ENCODE results near the gene ARHGAP27. TPM values are rescaled to one million over a fixed set of nuclear protein-coding genes. Genes with fewer than 3 reads are reported as not detected.
"Not testable (repeated sequence)": the region's sequence is repeated elsewhere in the genome, so short reads cannot be mapped to it uniquely, and the experiment has no call there.

ARHGAP27 gene
- total and polyA plus RNA-seq, 2 of the 13 experiments (the other 11 are each of a cell fraction or from before 2014, with no cell fraction given) = 15.5 to 18.9 TPM

GRCh38 chr17:45461524-45462327 lies 29.1 kb upstream of the ARHGAP27 start:
- H3K27me3 ChIP-seq (ENCODE audit: control insufficient read depth in 1 of 2, insufficient read depth in 2 of 2, low read length in 2 of 2); intact Hi-C loops (cut with micrococcal nuclease; ENCODE audit: unreplicated experiment); POLR2A ChIA-PET; BruUV-seq (replicated peaks); H2AFZ ChIP-seq (ENCODE audit: low read length); H3K27ac ChIP-seq (ENCODE audit: extremely low read length, insufficient read depth, low read length); H3K79me2 ChIP-seq (ENCODE audit: insufficient read depth, low read length); in situ Hi-C loops (cut with HindIII; ENCODE audit: extremely low pct_ligation_motif_present, low pct_unique_long_range_greater_than_20kb); H3K9ac ChIP-seq (ENCODE audit: insufficient read depth, low read depth, low read length); CTCF ChIA-PET (ENCODE audit: low intra/inter-chr PET ratio, low total read pairs); H3K4me3 ChIP-seq (replicated peaks in 1 of 3; ENCODE audit: insufficient read depth in 1 of 3, low read depth in 2 of 3, low read length in 3 of 3); H3K9me3 ChIP-seq (ENCODE audit: low read length); H3K36me3 ChIP-seq (replicated peaks in 1 of 2; ENCODE audit: control insufficient read depth in 1 of 2, insufficient read depth in 2 of 2, low read length in 2 of 2); H3K4me2 ChIP-seq (ENCODE audit: low read depth, low read length); H4K20me1 ChIP-seq (ENCODE audit: insufficient read depth, low read length): not testable (repeated sequence)
- peak; percentile 87 for ATAC-seq
- 74% methylated on average over 6 of the region's 8 CpGs for WGBS (ENCODE audit: low lambda C conversion rate)
- DNase-seq (ENCODE audit: low spot score) = peak; percentile 76
- peaks cover 28% of the 10 kb centered on the region for H3K4me1 ChIP-seq (ENCODE audit: insufficient read depth, low read length)
- FAIRE-seq = peak; percentile 37
- TF ChIP-seq ZBTB33 (CRISPR knock-in tag; IDR thresholded peaks at IDR 0.05) (0 out of 2 replicates have a peak, but pooled peaks have one; percentile 21), CEBPG (CRISPR knock-in tag; IDR thresholded peaks at IDR 0.05) (0 out of 2 replicates have a peak, but pooled peaks have one; percentile 4), RARA (CRISPR knock-in tag; IDR thresholded peaks at IDR 0.05) (peak; percentile 73; the same call in 1 of the 2 replicates), FOXO1 (CRISPR knock-in tag; IDR thresholded peaks at IDR 0.05) (peak; percentile 48; the same call in 1 of the 2 replicates), ZNF644 (CRISPR knock-in tag; IDR thresholded peaks at IDR 0.05; ENCODE audit: low read depth) (peak; percentile 46; the same call in 1 of the 2 replicates), FOXA3 (CRISPR knock-in tag; IDR thresholded peaks at IDR 0.05) (peak; percentile 93), FOXK1 (CRISPR knock-in tag; IDR thresholded peaks at IDR 0.05; ENCODE audit: borderline replicate concordance, low read depth) (peak; percentile 48; the same call in 1 of the 2 replicates), SALL1 (CRISPR knock-in tag; IDR thresholded peaks at IDR 0.05) (0 out of 2 replicates have a peak, but pooled peaks have one; percentile 16), FOXP4 (CRISPR knock-in tag; IDR thresholded peaks at IDR 0.05) (peak; percentile 28; the same call in 1 of the 2 replicates), HOMEZ (CRISPR knock-in tag; IDR thresholded peaks at IDR 0.05; ENCODE audit: low read depth) (0 out of 2 replicates have a peak, but pooled peaks have one; percentile 28), RXRB (CRISPR knock-in tag; IDR thresholded peaks at IDR 0.05; ENCODE audit: borderline replicate concordance) (peak; percentile 57; the same call in 1 of the 2 replicates), JUND (CRISPR knock-in tag; IDR thresholded peaks at IDR 0.05) (peak; percentile 79; the same call in 1 of the 2 replicates), MIER3 (CRISPR knock-in tag; IDR thresholded peaks at IDR 0.05; ENCODE audit: borderline replicate concordance) (peak; percentile 46; the same call in 1 of the 2 replicates), ZMYM2 (CRISPR knock-in tag; IDR thresholded peaks at IDR 0.05) (0 out of 2 replicates have a peak, but pooled peaks have one; percentile 20), YEATS2 (CRISPR knock-in tag; IDR thresholded peaks at IDR 0.05; ENCODE audit: borderline replicate concordance) (peak; percentile 49; the same call in 1 of the 2 replicates), ZNF264 (CRISPR knock-in tag; IDR thresholded peaks at IDR 0.05) (0 out of 2 replicates have a peak, but pooled peaks have one; percentile 38)

Measured in HepG2 (cell line).